OCI-LY7 (cell line): Measurements from ENCODE around the gene DGKG.

Experiments
- EZH2phosphoT487 ChIP-seq: fragments of 200-600 bp; sonication (generic); IDR thresholded peaks from 2 replicates; pipeline ENCODE4 v1.6.1; 2018; ENCODE audit warnings: low read depth, borderline replicate concordance, mild to moderate bottlenecking, mixed run types, antibody characterized with exemption, low read length, moderate library complexity, mixed read lengths
- TF ChIP-seq, protein P1 (sequence below): fragments of 200-600 bp; sonication (generic); conservative IDR thresholded peaks from 2 replicates; pipeline ENCODE4 v1.5.1; 2014; ENCODE audit warnings: mild to moderate bottlenecking, antibody characterized with exemption, low read length, moderate library complexity, mixed read lengths

DNA sequence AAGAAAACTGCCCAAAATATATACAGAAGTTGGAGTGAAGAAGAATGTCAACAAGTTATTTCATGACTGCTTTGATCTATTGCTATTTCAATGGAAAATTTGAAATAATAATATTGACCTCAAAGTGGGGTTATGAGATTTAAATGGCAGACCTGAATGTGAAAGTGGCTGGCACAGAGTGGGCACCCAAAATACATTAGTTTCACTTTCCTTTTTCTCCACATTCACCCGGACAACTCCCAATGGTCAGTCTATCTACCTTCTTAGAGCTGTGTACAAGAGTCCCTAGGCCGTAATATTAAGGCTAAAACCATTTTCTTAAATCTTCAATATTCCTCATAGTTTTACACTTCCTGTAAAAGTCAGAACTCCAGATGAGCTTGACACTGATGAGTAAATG lies 191.5 kb downstream of the DGKG start:
- TF ChIP-seq, protein P1, sequence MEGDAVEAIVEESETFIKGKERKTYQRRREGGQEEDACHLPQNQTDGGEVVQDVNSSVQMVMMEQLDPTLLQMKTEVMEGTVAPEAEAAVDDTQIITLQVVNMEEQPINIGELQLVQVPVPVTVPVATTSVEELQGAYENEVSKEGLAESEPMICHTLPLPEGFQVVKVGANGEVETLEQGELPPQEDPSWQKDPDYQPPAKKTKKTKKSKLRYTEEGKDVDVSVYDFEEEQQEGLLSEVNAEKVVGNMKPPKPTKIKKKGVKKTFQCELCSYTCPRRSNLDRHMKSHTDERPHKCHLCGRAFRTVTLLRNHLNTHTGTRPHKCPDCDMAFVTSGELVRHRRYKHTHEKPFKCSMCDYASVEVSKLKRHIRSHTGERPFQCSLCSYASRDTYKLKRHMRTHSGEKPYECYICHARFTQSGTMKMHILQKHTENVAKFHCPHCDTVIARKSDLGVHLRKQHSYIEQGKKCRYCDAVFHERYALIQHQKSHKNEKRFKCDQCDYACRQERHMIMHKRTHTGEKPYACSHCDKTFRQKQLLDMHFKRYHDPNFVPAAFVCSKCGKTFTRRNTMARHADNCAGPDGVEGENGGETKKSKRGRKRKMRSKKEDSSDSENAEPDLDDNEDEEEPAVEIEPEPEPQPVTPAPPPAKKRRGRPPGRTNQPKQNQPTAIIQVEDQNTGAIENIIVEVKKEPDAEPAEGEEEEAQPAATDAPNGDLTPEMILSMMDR: no peak
- TF ChIP-seq EZH2phosphoT487: no peak
